ENCODE results near the gene C17orf113.

DNA sequence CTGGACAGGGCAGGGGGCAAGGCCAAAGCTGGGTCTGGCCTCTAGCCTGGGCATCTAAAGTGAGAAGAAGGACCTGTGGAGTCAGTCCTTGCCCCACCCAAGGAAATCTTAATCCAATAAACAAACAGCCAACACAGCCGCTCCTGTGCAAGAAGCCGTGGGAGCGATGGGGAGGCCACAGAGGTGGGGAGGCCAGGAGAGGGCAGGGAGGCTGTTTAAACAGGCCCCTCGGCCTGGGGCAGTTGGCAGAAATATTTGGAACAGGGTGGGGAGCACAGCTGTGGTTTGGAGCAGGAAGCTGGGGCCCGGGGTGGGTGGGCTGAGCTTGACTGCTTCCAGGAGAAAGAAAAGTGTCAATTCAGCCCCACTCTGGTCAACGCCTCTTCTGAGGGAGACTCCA is 42.5 kb upstream of the C17orf113 start:
- TF ChIP-seq, protein P1, sequence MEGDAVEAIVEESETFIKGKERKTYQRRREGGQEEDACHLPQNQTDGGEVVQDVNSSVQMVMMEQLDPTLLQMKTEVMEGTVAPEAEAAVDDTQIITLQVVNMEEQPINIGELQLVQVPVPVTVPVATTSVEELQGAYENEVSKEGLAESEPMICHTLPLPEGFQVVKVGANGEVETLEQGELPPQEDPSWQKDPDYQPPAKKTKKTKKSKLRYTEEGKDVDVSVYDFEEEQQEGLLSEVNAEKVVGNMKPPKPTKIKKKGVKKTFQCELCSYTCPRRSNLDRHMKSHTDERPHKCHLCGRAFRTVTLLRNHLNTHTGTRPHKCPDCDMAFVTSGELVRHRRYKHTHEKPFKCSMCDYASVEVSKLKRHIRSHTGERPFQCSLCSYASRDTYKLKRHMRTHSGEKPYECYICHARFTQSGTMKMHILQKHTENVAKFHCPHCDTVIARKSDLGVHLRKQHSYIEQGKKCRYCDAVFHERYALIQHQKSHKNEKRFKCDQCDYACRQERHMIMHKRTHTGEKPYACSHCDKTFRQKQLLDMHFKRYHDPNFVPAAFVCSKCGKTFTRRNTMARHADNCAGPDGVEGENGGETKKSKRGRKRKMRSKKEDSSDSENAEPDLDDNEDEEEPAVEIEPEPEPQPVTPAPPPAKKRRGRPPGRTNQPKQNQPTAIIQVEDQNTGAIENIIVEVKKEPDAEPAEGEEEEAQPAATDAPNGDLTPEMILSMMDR (conservative IDR thresholded peaks at IDR 0.05; ENCODE audit: low read depth, low read length), result no peak
- TF ChIP-seq POLR2A (IDR thresholded peaks at IDR 0.05; ENCODE audit: low read depth, low read length) (no peak), ELK1 (IDR thresholded peaks at IDR 0.05; ENCODE audit: borderline replicate concordance, low read depth, low read length) (no peak), RCOR1 (IDR thresholded peaks at IDR 0.05; ENCODE audit: insufficient replicate concordance, low read length) (no peak), BHLHE40 (IDR thresholded peaks at IDR 0.05; ENCODE audit: low read depth, low read length) (no peak), SMC3 (IDR thresholded peaks at IDR 0.05; ENCODE audit: low read depth, low read length) (no peak), RAD21 (IDR thresholded peaks at IDR 0.05; ENCODE audit: low read length) (no peak), FOS (IDR thresholded peaks at IDR 0.05; ENCODE audit: low read depth, low read length) (no peak), NFE2L2 (IDR thresholded peaks at IDR 0.05; ENCODE audit: low read depth, low read length) (no peak)

Data from IMR-90 (cell line).